AG08395 (cell line): ENCODE data around the gene DHX36.

Experiments used
- DNase-seq: peaks from one replicate; pipeline ENCODE4 v3.0.0; 2012; ENCODE audit warnings: mixed read lengths, low spot score

Gene DHX36

GRCh38 chr3:154323891-154324738 is at the start of gene DHX36:
Gene DHX36, minus strand, starts transcription at chr3:154324487. Its CDS starts 71 bp downstream, at chr3:154324416.
- DNase-seq = peak; percentile 93

- DNase-seq = no peak
Measured at GRCh38 chr3:154367221-154367620, 42.9 kb upstream of the DHX36 start.

GRCh38 chr3:154364849-154365248 is 40.6 kb upstream of the DHX36 start:
- no peak for DNase-seq

GRCh38 chr3:154361099-154361498 is 36.8 kb upstream of the DHX36 start:
- DNase-seq = no peak

GRCh38 chr3:154356009-154356408 is 31.7 kb upstream of the DHX36 start:
- DNase-seq = no peak

GRCh38 chr3:154349223-154349622 is 24.9 kb upstream of the DHX36 start:
- no peak for DNase-seq

- DNase-seq = no peak
Measured at GRCh38 chr3:154345422-154346122, 21.3 kb upstream of the DHX36 start.

GRCh38 chr3:154338570-154338969 is 14.3 kb upstream of the DHX36 start:
- no peak for DNase-seq

- no peak for DNase-seq
Measured at GRCh38 chr3:154338008-154338407, 13.7 kb upstream of the DHX36 start.

GRCh38 chr3:154334973-154335420 is 10.7 kb upstream of the DHX36 start:
- DNase-seq = peak; percentile 34

GRCh38 chr3:154327871-154328270 is 3.6 kb upstream of the DHX36 start:
- no peak for DNase-seq

GRCh38 chr3:154324919-154325318 is 632 bp upstream of the DHX36 start:
- no peak for DNase-seq

- no peak for DNase-seq
Measured at GRCh38 chr3:154316974-154317767, 7.1 kb downstream of the DHX36 start.

- no peak for DNase-seq
Measured at GRCh38 chr3:154314152-154314551, 10.1 kb downstream of the DHX36 start.

- DNase-seq = no peak
Measured at GRCh38 chr3:154310840-154311239, 13.4 kb downstream of the DHX36 start.

GRCh38 chr3:154307363-154307762 is 16.9 kb downstream of the DHX36 start:
- no peak for DNase-seq

GRCh38 chr3:154304936-154305335 is 19.4 kb downstream of the DHX36 start:
- DNase-seq = no peak

GRCh38 chr3:154304116-154304786 is 20.0 kb downstream of the DHX36 start:
- peak; percentile 27 for DNase-seq

GRCh38 chr3:154301561-154301960 is 22.7 kb downstream of the DHX36 start:
- DNase-seq = no peak

GRCh38 chr3:154294016-154294415 is 30.3 kb downstream of the DHX36 start:
- DNase-seq = no peak

GRCh38 chr3:154290187-154290586 is 34.1 kb downstream of the DHX36 start:
- no peak for DNase-seq

- no peak for DNase-seq
Measured at GRCh38 chr3:154285221-154285620, 39.1 kb downstream of the DHX36 start.
